Panc1 (cell line): Measurements from ENCODE around the gene OPN4. TPM values are rescaled to one million over a fixed set of nuclear protein-coding genes. Genes with fewer than 3 reads are reported as not detected.

Experiments used
- ATAC-seq: fragments of 200-7000 bp; cut with Tn5 transposase; 2 replicates; pipeline ENCODE4 v1.9.1; 2020; ENCODE audit warnings: mild to moderate bottlenecking, moderate library complexity
- BruUV-seq: library from RNA; stranded (reverse); fragments of 400-500 nt; replicated peaks from 2 replicates; lab custom pipeline; 2021; lab: Mats Ljungman, UMichigan
- CTCF ChIA-PET: fragments of 300-600 bp; sonication (Branson Sonifier 250); formaldehyde crosslinking; loops from one replicate; lab custom pipeline; 2022; ENCODE audit warnings: antibody characterized with exemption; lab: Charles Lee
- POLR2A ChIA-PET: fragments of 300-600 bp; sonication (Branson Sonifier 250); formaldehyde crosslinking; loops from one replicate; lab custom pipeline; 2022; ENCODE audit warnings: antibody characterized with exemption; lab: Charles Lee
- DNase-seq: peaks from one replicate; pipeline ENCODE4 v3.0.0-alpha.2; 2010; ENCODE audit warnings: low read depth, low spot score
- H3K27ac ChIP-seq: 2 replicates; pipeline ENCODE4 v1.5.1; 2011; ENCODE audit warnings: mild to moderate bottlenecking, low read length, inconsistent platforms
- H3K27me3 ChIP-seq: fragments of 200-500 bp; sonication (Bioruptor generic); 2 replicates; pipeline ENCODE4 v1.6.0; 2014; ENCODE audit warnings: low read length, inconsistent platforms; ENCODE audit not compliant: control insufficient read depth, insufficient read depth
- H3K36me3 ChIP-seq: fragments of 200-500 bp; sonication (Bioruptor generic); 2 replicates; pipeline ENCODE4 v1.5.1; 2014; ENCODE audit warnings: inconsistent platforms, mild to moderate bottlenecking, low read length, moderate library complexity; ENCODE audit not compliant: control insufficient read depth, insufficient read depth
- H3K4me1 ChIP-seq: 2 replicates; pipeline ENCODE4 v1.5.1; 2011; ENCODE audit warnings: inconsistent platforms, mild to moderate bottlenecking, low read length, moderate library complexity; ENCODE audit not compliant: control insufficient read depth, insufficient read depth
- H3K4me3 ChIP-seq, 2 experiments: 2 replicates each; pipeline ENCODE4 v1.5.1; 2011 to 2012; ENCODE audit warnings: low read depth in 2 of 2, low read length in 2 of 2, mild to moderate bottlenecking in 2 of 2, inconsistent platforms in 1 of 2, moderate library complexity in 1 of 2
- H3K9me3 ChIP-seq: fragments of 200-500 bp; sonication (Bioruptor generic); 2 replicates; pipeline ENCODE4 v1.5.1; 2014; ENCODE audit warnings: low read depth, mild to moderate bottlenecking, inconsistent platforms, low read length, moderate library complexity; ENCODE audit not compliant: control insufficient read depth, insufficient read depth
- POLR2AphosphoS5 ChIP-seq: IDR thresholded peaks from 2 replicates; pipeline ENCODE4 v1.6.1; 2012; ENCODE audit warnings: mild to moderate bottlenecking, low read depth, low read length, moderate library complexity
- SIN3A ChIP-seq: IDR thresholded peaks from 2 replicates; pipeline ENCODE4 v1.6.1; 2012; ENCODE audit warnings: low read depth, mild to moderate bottlenecking, low read length, moderate library complexity, borderline replicate concordance; ENCODE audit not compliant: insufficient read depth
- TCF7L2 ChIP-seq: IDR thresholded peaks from 2 replicates; pipeline ENCODE4 v1.6.1; 2011; ENCODE audit warnings: mild to moderate bottlenecking, low read depth, low read length, inconsistent platforms
- in situ Hi-C: cut with HindIII; loops from 2 replicates; pipeline ENCODE4 v1.10.0; 2016; ENCODE audit warnings: low sequenced_read_pairs, low pct_unique_long_range_greater_than_20kb
- intact Hi-C: fragments of 100-400 bp; cut with micrococcal nuclease; formaldehyde crosslinking; loops from one replicate; pipeline ENCODE4 v1.10.0; 2022; ENCODE audit not compliant: unreplicated experiment
- total RNA-seq: library from RNA; stranded (reverse); gene quantifications from one replicate; pipeline ENCODE4 v1.2.1, GENCODE V29; 2021; ENCODE audit not compliant: unreplicated experiment
- TF ChIP-seq, protein P1 (sequence below), 2 experiments: IDR thresholded peaks; 2 replicates each; pipeline ENCODE4 v1.6.1; 2011 to 2012; ENCODE audit warnings: low read depth in 2 of 2, control low read depth in 1 of 2, low read length in 1 of 2, mild to moderate bottlenecking in 1 of 2, moderate library complexity in 1 of 2; ENCODE audit not compliant: insufficient read depth in 1 of 2
- TF ChIP-seq, protein P2 (sequence below): fragments of 450-650 bp; IDR thresholded peaks from 2 replicates; pipeline ENCODE4 v1.5.1; 2017; ENCODE audit warnings: mild to moderate bottlenecking

OPN4 gene
- total RNA-seq, 1 experiment from 2014 or later, result not detected

DNA sequence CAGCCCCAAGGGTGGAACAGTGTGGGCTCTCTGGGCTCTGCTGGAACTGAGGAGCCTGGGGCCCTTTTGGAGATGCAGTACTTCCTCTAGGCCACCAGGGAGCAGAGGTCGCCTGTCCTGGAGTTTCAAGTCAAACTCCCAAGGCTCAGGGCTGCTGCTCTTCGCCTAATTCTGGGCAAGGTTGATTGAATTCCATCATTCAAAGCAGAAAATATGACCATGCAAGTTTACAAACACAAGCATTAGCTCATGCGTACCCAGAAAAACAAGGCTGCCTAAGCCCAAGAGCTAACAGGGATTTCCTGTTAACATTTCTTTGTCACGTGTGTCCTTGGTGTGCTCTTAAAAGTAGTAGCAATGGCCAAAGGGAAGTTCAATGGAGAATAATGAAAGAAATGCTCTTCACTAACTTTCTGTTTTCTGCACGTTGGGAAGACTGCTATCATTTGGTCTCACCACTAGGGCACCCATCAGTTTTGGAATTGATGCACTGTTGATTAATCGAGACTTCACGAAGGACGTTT, 34.1 kb downstream of the OPN4 start:
- no peak overlapping the region for H3K4me3 ChIP-seq
- CTCF ChIA-PET, result interaction anchor here (0.6 kb wide), 1 partner anchor 1054 kb away, joined by 8 read pairs; no protein-coding TSS in a partner anchor
- no peaks in the 10 kb centered on the region for H3K9me3 ChIP-seq
- no peak overlapping the region for H3K27ac ChIP-seq
- DNase-seq, result no peak
- POLR2A ChIA-PET, result no interaction called here
- ATAC-seq, result peak; percentile 79
- H3K27me3 ChIP-seq, result no peaks in the 10 kb centered on the region
- H3K36me3 ChIP-seq, result no peaks in the 10 kb centered on the region
- intact Hi-C loops (loop anchor here (10.0 kb wide), 1 partner anchor 64 kb away; no protein-coding TSS in a partner anchor), in situ Hi-C loops (no loop called here)
- no TSS peak for BruUV-seq
- TF ChIP-seq, protein P1, sequence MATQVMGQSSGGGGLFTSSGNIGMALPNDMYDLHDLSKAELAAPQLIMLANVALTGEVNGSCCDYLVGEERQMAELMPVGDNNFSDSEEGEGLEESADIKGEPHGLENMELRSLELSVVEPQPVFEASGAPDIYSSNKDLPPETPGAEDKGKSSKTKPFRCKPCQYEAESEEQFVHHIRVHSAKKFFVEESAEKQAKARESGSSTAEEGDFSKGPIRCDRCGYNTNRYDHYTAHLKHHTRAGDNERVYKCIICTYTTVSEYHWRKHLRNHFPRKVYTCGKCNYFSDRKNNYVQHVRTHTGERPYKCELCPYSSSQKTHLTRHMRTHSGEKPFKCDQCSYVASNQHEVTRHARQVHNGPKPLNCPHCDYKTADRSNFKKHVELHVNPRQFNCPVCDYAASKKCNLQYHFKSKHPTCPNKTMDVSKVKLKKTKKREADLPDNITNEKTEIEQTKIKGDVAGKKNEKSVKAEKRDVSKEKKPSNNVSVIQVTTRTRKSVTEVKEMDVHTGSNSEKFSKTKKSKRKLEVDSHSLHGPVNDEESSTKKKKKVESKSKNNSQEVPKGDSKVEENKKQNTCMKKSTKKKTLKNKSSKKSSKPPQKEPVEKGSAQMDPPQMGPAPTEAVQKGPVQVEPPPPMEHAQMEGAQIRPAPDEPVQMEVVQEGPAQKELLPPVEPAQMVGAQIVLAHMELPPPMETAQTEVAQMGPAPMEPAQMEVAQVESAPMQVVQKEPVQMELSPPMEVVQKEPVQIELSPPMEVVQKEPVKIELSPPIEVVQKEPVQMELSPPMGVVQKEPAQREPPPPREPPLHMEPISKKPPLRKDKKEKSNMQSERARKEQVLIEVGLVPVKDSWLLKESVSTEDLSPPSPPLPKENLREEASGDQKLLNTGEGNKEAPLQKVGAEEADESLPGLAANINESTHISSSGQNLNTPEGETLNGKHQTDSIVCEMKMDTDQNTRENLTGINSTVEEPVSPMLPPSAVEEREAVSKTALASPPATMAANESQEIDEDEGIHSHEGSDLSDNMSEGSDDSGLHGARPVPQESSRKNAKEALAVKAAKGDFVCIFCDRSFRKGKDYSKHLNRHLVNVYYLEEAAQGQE (IDR thresholded peaks at IDR 0.05; ENCODE audit: insufficient read depth in 1 of 2, low read depth in 2 of 2, low read length in 1 of 2), result no peak
- TF ChIP-seq, protein P2, sequence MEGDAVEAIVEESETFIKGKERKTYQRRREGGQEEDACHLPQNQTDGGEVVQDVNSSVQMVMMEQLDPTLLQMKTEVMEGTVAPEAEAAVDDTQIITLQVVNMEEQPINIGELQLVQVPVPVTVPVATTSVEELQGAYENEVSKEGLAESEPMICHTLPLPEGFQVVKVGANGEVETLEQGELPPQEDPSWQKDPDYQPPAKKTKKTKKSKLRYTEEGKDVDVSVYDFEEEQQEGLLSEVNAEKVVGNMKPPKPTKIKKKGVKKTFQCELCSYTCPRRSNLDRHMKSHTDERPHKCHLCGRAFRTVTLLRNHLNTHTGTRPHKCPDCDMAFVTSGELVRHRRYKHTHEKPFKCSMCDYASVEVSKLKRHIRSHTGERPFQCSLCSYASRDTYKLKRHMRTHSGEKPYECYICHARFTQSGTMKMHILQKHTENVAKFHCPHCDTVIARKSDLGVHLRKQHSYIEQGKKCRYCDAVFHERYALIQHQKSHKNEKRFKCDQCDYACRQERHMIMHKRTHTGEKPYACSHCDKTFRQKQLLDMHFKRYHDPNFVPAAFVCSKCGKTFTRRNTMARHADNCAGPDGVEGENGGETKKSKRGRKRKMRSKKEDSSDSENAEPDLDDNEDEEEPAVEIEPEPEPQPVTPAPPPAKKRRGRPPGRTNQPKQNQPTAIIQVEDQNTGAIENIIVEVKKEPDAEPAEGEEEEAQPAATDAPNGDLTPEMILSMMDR, result peak; percentile 93
- TF ChIP-seq TCF7L2, result no peak
- TF ChIP-seq POLR2AphosphoS5, result no peak
- TF ChIP-seq SIN3A, result no peak
- peaks cover 22% of the 10 kb centered on the region for H3K4me1 ChIP-seq

DNA sequence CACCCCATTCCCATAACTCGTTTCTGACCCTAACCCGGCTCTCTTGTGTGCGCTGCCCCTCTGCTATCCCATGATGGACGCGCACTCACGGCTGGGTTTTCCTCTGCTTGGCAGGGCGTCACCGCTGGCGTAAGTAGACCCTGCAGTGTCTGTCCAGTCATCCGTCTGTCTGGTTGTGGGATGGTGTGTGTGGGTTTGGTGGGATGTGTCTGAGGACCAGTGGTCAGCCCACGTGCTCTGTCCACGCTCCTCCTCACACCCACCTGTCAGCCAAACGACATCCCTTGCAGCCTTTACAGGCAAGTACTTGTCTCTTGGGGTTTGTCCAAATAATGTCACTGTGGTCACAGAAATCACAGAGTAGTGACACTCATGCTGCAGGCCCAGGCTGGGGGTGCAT, 34.8 kb downstream of the OPN4 start:
- intact Hi-C loops (loop anchor here (10.0 kb wide), 1 partner anchor 64 kb away; no protein-coding TSS in a partner anchor), in situ Hi-C loops (no loop called here)
- BruUV-seq, result no TSS peak

More for the DNA sequence above, 34.8 kb downstream of the OPN4 start:
- H3K4me1 ChIP-seq, result peaks cover 22% of the 10 kb centered on the region
- CTCF ChIA-PET, result interaction anchor here (0.6 kb wide), 1 partner anchor 1053 kb away, joined by 8 read pairs; no protein-coding TSS in a partner anchor
- TF ChIP-seq, protein P1 (IDR thresholded peaks at IDR 0.05; ENCODE audit: insufficient read depth in 1 of 2, low read depth in 2 of 2, low read length in 1 of 2), result no peak
- TF ChIP-seq, protein P2, result no peak
- TF ChIP-seq POLR2AphosphoS5 (no peak), TCF7L2 (no peak), SIN3A (no peak)
- H3K27me3 ChIP-seq, result no peaks in the 10 kb centered on the region
- ATAC-seq (no peak), DNase-seq (no peak)
- H3K36me3 ChIP-seq, result no peaks in the 10 kb centered on the region
- no peak overlapping the region for H3K27ac ChIP-seq
- no peak overlapping the region for H3K4me3 ChIP-seq
- no peaks in the 10 kb centered on the region for H3K9me3 ChIP-seq
- POLR2A ChIA-PET, result interaction anchor here (0.6 kb wide), 1 partner anchor 119 kb away, joined by 3 read pairs; no protein-coding TSS in a partner anchor
